Activated naive CD8-positive, alpha-beta T cell treated with anti-CD3 and anti-CD28 coated beads, Interleukin-2, amount 50 U/mL, for 16 hours (primary cell): ENCODE results near the gene PCSK9.

Source experiments
- DNase-seq: peaks from one replicate; pipeline ENCODE4 v3.0.0-alpha.2; 2020; ENCODE audit warnings: low read depth, low spot score

Gene PCSK9

GRCh38 chr1:55044617-55045397 lies 5.5 kb downstream of the PCSK9 start:
- DNase-seq, result no peak

- no peak for DNase-seq
Measured at GRCh38 chr1:55045430-55045829, 6.1 kb downstream of the PCSK9 start.

GRCh38 chr1:55046871-55047270 lies 7.5 kb downstream of the PCSK9 start:
- DNase-seq, result no peak

GRCh38 chr1:55047611-55048010 lies 8.3 kb downstream of the PCSK9 start:
- DNase-seq, result no peak

GRCh38 chr1:55048453-55049270 lies 9.3 kb downstream of the PCSK9 start:
- DNase-seq, result no peak

GRCh38 chr1:55049271-55049913 lies 10.0 kb downstream of the PCSK9 start:
- DNase-seq, result no peak

- no peak for DNase-seq
Measured at GRCh38 chr1:55049914-55050278, 10.5 kb downstream of the PCSK9 start.

GRCh38 chr1:55050283-55050682 lies 10.9 kb downstream of the PCSK9 start:
- DNase-seq, result no peak

GRCh38 chr1:55051169-55051568 lies 11.8 kb downstream of the PCSK9 start:
- no peak for DNase-seq

- no peak for DNase-seq
Measured at GRCh38 chr1:55051621-55052020, 12.3 kb downstream of the PCSK9 start.

- no peak for DNase-seq
Measured at GRCh38 chr1:55052221-55053142, 13.1 kb downstream of the PCSK9 start.

GRCh38 chr1:55053265-55053954 lies 14.1 kb downstream of the PCSK9 start:
- no peak for DNase-seq

- DNase-seq, result no peak
Measured at GRCh38 chr1:55054396-55054795, 15.0 kb downstream of the PCSK9 start.

GRCh38 chr1:55055084-55055882 lies 15.9 kb downstream of the PCSK9 start:
- DNase-seq, result no peak

GRCh38 chr1:55055951-55056631 lies 16.7 kb downstream of the PCSK9 start:
- no peak for DNase-seq

- DNase-seq, result no peak
Measured at GRCh38 chr1:55056632-55056992, 17.3 kb downstream of the PCSK9 start.

- DNase-seq, result no peak
Measured at GRCh38 chr1:55057270-55057955, 18.1 kb downstream of the PCSK9 start.

GRCh38 chr1:55057956-55058298 lies 18.6 kb downstream of the PCSK9 start:
- DNase-seq, result no peak
